HepG2 (cell line): ENCODE data around the gene MCRIP2. TPM values are rescaled to one million over a fixed set of nuclear protein-coding genes. Genes with fewer than 3 reads are reported as not detected.
A peak's percentile ranks its signal among the peaks of the same experiment; 100 is the strongest.

Source experiments
- ARNTL ChIP-seq: sonication (generic); formaldehyde crosslinking; IDR thresholded peaks from 2 replicates; pipeline ENCODE4 v1.4.0; 2020; ENCODE audit warnings: mild to moderate bottlenecking, missing genetic modification reagents
- ATF6 ChIP-seq: sonication (generic); formaldehyde crosslinking; conservative IDR thresholded peaks from 2 replicates; pipeline ENCODE4 v1.4.0; 2020; ENCODE audit warnings: missing genetic modification reagents
- CHD2 ChIP-seq: IDR thresholded peaks from 2 replicates; pipeline ENCODE4 v1.6.1; 2011; ENCODE audit warnings: low read depth, low read length, improper control_type of control experiment
- DMAP1 ChIP-seq: IDR thresholded peaks from 2 replicates; pipeline ENCODE4 v1.6.1; 2016
- HIC2 ChIP-seq: sonication (generic); formaldehyde crosslinking; IDR thresholded peaks from 2 replicates; pipeline ENCODE4 v1.9.0; 2022; ENCODE audit warnings: low read depth, missing genetic modification reagents
- KMT2A ChIP-seq: sonication (generic); formaldehyde crosslinking; IDR thresholded peaks from 2 replicates; pipeline ENCODE4 v1.4.0; 2020; ENCODE audit warnings: missing genetic modification reagents
- MBD4 ChIP-seq: IDR thresholded peaks from 2 replicates; pipeline ENCODE4 v1.6.1; 2012; ENCODE audit warnings: low read length, inconsistent platforms, borderline replicate concordance
- MXD3 ChIP-seq: IDR thresholded peaks from 2 replicates; pipeline ENCODE4 v1.6.1; 2016; ENCODE audit warnings: mild to moderate bottlenecking, missing biosample characterization, missing genetic modification reagents
- PCBP2 ChIP-seq: fragments of 200-400 bp; formaldehyde crosslinking; optimal IDR thresholded peaks from 2 replicates; pipeline ENCODE3; 2018; ENCODE audit warnings: low read length, low read depth; ENCODE audit not compliant: poor library complexity, severe bottlenecking
- RXRB ChIP-seq: IDR thresholded peaks from 2 replicates; pipeline ENCODE4 v1.6.1; 2016; ENCODE audit warnings: borderline replicate concordance, missing genetic modification reagents, missing compliant biosample characterization
- TAF1 ChIP-seq: sonication (generic); formaldehyde crosslinking; IDR thresholded peaks from 2 replicates; pipeline ENCODE4 v1.4.0; 2020; ENCODE audit warnings: missing genetic modification reagents
- ZMAT5 ChIP-seq: sonication (generic); formaldehyde crosslinking; IDR thresholded peaks from 2 replicates; pipeline ENCODE4 v1.5.0; 2020; ENCODE audit warnings: mild to moderate bottlenecking, low read depth, missing genetic modification reagents, borderline replicate concordance
- polyA plus RNA-seq, 8 experiments: library from polyadenylated mRNA; depleted of rRNA in 3 of 8; stranded (reverse) in 7 of 8; unstranded in 1 of 8; fragments of >200 nt; fragmentation: Illumina TruSeq in 4 of 8; extraction: Trizol in 4 of 8; gene quantifications; 2 replicates each; pipeline versions ENCODE4 v1.2.1 to v1.2.3, GENCODE V29; 2011 to 2016; ENCODE audit warnings: low read depth in 4 of 8, missing spikeins in 1 of 8, mixed read lengths in 1 of 8; ENCODE audit not compliant: insufficient read depth in 1 of 8
- total RNA-seq, 5 experiments: library from RNA; depleted of rRNA; stranded (reverse); fragments of >200 nt; fragmentation: Illumina TruSeq; extraction: Trizol; gene quantifications; 2 replicates each; pipeline ENCODE4 v1.2.3, GENCODE V29; 2016; ENCODE audit warnings: low read depth in 1 of 5
- TF ChIP-seq, protein P1 (sequence below): sonication (generic); formaldehyde crosslinking; IDR thresholded peaks from 2 replicates; pipeline ENCODE4 v1.5.0; 2020; ENCODE audit warnings: mild to moderate bottlenecking, missing genetic modification reagents, borderline replicate concordance

The MCRIP2 gene
- total and polyA plus RNA-seq, 2 of the 13 experiments (the other 11 are each of a cell fraction or from before 2014, with no cell fraction given), result 39.6 to 76.7 TPM

DNA sequence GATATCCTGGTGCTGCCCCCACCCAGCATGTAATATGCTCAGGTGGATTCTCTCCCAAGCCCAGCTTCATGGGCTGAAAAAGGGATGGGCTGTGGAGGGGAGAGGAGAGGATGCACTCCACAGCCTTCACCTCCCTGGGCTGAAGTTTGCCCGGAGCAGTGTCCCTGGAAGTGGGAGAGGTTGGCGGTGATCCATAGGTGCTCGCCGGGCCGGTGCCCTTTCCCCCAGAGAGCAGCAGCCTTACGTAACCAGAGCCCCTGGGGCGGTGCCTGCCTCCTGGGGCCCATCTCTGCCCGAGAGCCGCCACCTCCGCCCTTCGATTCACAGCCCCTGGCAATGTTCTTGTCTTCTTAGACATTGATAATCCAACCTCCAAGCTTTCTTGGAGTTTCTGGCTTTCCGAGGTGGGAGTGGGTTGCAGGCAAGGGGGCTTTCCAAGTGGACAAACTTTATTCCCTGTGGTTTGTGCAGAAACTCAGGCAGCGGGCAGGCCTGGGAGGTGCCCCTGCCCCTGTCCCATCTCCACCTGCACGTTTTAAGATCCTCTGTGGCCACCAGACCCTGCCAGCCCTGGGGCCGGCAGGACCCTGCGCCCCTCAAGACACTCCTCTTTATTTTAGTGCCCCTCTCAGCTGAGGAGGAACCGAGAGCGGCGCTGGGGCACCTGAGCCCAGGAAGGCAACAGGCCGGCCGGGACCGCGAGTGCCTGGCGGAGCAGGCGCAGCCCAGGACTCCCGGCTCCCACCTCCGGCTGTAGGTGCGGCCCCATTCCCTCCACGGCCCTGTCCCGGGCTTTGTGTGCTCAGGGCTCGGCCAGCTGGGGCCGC is 4.4 kb downstream of the MCRIP2 start (continued):
- no peak for TF ChIP-seq PCBP2
- peak; percentile 81 for TF ChIP-seq HIC2 (CRISPR knock-in tag)
- no peak for TF ChIP-seq MXD3
- peak; percentile 57; the same call in 1 of the 2 replicates for TF ChIP-seq ARNTL (CRISPR knock-in tag)
- no peak for TF ChIP-seq CHD2
- TF ChIP-seq KMT2A (CRISPR knock-in tag), result no peak
- TF ChIP-seq TAF1 (CRISPR knock-in tag), result no peak
- no peak for TF ChIP-seq ATF6
- TF ChIP-seq MBD4, result no peak
- TF ChIP-seq DMAP1 (CRISPR knock-in tag), result no peak
- TF ChIP-seq ZMAT5 (CRISPR knock-in tag), result no peak
- TF ChIP-seq RXRB, result peak; percentile 100
- TF ChIP-seq, protein P1, sequence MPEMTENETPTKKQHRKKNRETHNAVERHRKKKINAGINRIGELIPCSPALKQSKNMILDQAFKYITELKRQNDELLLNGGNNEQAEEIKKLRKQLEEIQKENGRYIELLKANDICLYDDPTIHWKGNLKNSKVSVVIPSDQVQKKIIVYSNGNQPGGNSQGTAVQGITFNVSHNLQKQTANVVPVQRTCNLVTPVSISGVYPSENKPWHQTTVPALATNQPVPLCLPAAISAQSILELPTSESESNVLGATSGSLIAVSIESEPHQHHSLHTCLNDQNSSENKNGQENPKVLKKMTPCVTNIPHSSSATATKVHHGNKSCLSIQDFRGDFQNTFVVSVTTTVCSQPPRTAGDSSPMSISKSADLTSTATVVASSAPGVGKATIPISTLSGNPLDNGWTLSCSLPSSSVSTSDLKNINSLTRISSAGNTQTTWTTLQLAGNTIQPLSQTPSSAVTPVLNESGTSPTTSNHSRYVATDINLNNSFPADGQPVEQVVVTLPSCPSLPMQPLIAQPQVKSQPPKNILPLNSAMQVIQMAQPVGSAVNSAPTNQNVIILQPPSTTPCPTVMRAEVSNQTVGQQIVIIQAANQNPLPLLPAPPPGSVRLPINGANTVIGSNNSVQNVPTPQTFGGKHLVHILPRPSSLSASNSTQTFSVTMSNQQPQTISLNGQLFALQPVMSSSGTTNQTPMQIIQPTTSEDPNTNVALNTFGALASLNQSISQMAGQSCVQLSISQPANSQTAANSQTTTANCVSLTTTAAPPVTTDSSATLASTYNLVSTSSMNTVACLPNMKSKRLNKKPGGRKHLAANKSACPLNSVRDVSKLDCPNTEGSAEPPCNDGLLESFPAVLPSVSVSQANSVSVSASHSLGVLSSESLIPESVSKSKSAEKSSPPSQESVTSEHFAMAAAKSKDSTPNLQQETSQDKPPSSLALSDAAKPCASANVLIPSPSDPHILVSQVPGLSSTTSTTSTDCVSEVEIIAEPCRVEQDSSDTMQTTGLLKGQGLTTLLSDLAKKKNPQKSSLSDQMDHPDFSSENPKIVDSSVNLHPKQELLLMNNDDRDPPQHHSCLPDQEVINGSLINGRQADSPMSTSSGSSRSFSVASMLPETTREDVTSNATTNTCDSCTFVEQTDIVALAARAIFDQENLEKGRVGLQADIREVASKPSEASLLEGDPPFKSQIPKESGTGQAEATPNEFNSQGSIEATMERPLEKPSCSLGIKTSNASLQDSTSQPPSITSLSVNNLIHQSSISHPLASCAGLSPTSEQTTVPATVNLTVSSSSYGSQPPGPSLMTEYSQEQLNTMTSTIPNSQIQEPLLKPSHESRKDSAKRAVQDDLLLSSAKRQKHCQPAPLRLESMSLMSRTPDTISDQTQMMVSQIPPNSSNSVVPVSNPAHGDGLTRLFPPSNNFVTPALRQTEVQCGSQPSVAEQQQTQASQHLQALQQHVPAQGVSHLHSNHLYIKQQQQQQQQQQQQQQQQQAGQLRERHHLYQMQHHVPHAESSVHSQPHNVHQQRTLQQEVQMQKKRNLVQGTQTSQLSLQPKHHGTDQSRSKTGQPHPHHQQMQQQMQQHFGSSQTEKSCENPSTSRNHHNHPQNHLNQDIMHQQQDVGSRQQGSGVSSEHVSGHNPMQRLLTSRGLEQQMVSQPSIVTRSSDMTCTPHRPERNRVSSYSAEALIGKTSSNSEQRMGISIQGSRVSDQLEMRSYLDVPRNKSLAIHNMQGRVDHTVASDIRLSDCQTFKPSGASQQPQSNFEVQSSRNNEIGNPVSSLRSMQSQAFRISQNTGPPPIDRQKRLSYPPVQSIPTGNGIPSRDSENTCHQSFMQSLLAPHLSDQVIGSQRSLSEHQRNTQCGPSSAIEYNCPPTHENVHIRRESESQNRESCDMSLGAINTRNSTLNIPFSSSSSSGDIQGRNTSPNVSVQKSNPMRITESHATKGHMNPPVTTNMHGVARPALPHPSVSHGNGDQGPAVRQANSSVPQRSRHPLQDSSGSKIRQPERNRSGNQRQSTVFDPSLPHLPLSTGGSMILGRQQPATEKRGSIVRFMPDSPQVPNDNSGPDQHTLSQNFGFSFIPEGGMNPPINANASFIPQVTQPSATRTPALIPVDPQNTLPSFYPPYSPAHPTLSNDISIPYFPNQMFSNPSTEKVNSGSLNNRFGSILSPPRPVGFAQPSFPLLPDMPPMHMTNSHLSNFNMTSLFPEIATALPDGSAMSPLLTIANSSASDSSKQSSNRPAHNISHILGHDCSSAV (CRISPR knock-in tag), result no peak
